Astrocyte of the cerebellum (primary cell): ENCODE results near the gene TGFBR3L.
"Not testable (repeated sequence)": the region's sequence is repeated elsewhere in the genome, so short reads cannot be mapped to it uniquely, and the experiment has no call there.

Experiments used
- DNase-seq: peaks from one replicate; pipeline ENCODE4 v3.0.0-alpha.2; 2011; ENCODE audit warnings: low read depth
- H3K4me3 ChIP-seq: 2 replicates; pipeline ENCODE4 v1.5.1; 2011; ENCODE audit warnings: mild to moderate bottlenecking, low read depth, low read length, moderate library complexity
- CTCF ChIP-seq: IDR thresholded peaks from 2 replicates; pipeline ENCODE4 v1.5.1; 2012; ENCODE audit warnings: low read length, low read depth, moderate library complexity, mild to moderate bottlenecking; ENCODE audit errors: missing control alignments
- in situ Hi-C: cut with HindIII; loops from 2 replicates; pipeline ENCODE4 v1.10.0; 2017; ENCODE audit warnings: low sequenced_read_pairs

The TGFBR3L gene

GRCh38 chr19:7888826-7889217 lies 25.8 kb upstream of the TGFBR3L start:
- DNase-seq = no peak
- TF ChIP-seq CTCF = no peak
- in situ Hi-C loops = no loop called here
- peak overlapping the region; percentile 54 for H3K4me3 ChIP-seq

GRCh38 chr19:7893362-7894101 lies 21.1 kb upstream of the TGFBR3L start:
- DNase-seq, H3K4me3 ChIP-seq, in situ Hi-C loops: not testable (repeated sequence)

GRCh38 chr19:7894612-7895309 lies 19.9 kb upstream of the TGFBR3L start:
- no peak overlapping the region for H3K4me3 ChIP-seq
- no peak for TF ChIP-seq CTCF
- no peak for DNase-seq
- in situ Hi-C loops = no loop called here

- no peak for TF ChIP-seq CTCF
- no peak for DNase-seq
- H3K4me3 ChIP-seq = no peak overlapping the region
- in situ Hi-C loops = no loop called here
Observed at GRCh38 chr19:7895565-7895964, 19.1 kb upstream of the TGFBR3L start.

- no peak for TF ChIP-seq CTCF
- H3K4me3 ChIP-seq = no peak overlapping the region
- in situ Hi-C loops = no loop called here
- no peak for DNase-seq
Observed at GRCh38 chr19:7897292-7897691, 17.3 kb upstream of the TGFBR3L start.

- no peak for DNase-seq
- no peak overlapping the region for H3K4me3 ChIP-seq
- in situ Hi-C loops = no loop called here
- no peak for TF ChIP-seq CTCF
Observed at GRCh38 chr19:7898967-7899366, 15.7 kb upstream of the TGFBR3L start.

GRCh38 chr19:7899751-7900378 lies 14.8 kb upstream of the TGFBR3L start:
- no peak for TF ChIP-seq CTCF
- no peak for DNase-seq
- H3K4me3 ChIP-seq = no peak overlapping the region
- in situ Hi-C loops = no loop called here
